Measurements from ENCODE around the gene CCL15.
"Not testable (repeated sequence)": the region's sequence is repeated elsewhere in the genome, so short reads cannot be mapped to it uniquely, and the experiment has no call there.

Gene CCL15, protein sequence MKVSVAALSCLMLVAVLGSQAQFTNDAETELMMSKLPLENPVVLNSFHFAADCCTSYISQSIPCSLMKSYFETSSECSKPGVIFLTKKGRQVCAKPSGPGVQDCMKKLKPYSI

DNA sequence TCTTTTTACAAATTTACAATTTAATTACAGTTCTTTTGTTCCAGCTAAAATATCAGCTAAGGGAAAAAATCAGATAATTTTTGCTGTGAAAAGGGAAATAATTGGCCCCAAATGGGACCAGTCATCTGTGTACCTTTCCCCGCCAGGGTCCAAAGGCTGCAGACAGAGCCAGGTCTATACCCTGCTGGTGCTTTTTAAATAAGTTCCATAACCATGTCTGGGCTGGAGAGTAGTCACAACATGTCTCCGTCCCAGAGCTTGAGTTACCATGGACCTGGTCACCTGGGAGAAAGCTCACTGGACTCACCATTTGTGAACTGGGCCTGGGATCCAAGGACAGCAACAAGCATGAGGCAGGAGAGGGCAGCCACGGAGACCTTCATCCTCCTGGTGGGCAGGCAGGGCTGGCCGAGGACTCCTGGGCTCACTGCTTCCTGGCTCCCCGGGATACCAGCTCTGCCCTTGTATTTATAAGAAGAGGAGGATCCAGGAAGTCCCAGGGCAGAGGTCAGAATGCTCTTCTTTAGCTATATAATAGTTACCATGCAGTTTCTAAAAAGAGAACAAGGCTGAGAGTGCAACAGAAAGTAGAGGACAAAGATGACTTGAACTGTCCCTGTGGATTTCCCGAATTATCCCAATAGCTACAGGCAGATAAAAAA, at the start of gene CCL15:
TSS of gene CCL15 (minus strand) at position 444 of the 662 bp plus-strand sequence. CDS start at position 383, 61 bp downstream.
- no peak for DNase-seq (ENCODE audit: low read depth)

DNA sequence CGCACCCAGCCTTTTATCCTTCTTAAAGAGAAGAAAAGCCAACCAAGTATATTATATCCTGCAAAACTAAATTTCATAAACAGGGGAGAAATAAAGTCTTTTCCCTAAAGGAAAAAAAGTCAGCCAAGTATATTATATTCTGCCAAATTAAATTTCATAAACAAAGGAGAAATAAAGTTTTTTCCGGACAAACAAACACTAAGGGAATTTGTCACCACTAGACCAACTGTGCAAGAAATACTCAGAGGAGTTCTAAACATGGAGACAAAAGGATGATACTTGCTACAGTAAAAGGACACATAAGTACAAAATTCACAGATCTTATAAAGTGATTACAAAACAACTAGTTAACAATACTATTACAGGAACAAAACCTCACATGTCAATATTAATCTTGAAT, 48.3 kb upstream of the CCL15 start:
- DNase-seq (ENCODE audit: low read depth): no peak

DNA sequence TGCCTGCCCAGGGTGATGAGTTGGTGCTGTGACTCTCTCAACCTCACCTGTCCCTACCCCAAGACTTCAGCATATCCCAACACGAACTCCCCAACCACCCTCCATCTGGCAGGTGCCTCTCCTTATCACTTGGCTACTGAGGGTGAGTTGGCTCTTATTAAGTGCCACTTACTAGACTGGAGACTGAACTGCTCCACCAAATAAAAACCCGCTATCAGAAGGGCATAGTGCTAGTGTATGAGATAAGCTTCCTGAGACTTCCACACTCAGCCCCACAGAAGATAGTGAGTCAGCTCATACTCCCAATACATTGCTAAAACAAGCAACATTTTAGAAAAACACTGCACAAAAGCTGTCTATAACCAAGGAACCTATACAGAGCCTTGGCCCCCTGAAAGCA, 46.7 kb upstream of the CCL15 start:
- DNase-seq (ENCODE audit: low read depth): no peak

DNA sequence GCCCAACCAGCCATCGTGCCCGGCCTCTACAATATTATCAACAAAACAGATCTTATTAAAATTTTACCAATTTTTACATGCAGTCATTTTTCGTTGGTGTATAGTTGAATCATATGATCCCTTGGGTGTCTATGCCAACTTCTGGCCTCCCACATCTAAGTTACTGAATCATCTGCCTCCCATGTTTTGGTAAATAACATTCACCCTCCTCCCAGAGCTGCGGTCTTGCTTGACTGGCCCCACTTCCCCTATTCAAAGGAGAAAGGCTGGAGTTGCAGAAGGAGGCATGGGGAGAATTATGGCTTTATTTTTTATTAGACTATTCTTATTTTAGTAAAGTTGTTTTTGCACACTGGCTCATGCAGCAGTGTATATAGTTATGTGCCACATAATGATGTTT, 34.9 kb upstream of the CCL15 start:
- DNase-seq (ENCODE audit: low read depth): no peak

DNA sequence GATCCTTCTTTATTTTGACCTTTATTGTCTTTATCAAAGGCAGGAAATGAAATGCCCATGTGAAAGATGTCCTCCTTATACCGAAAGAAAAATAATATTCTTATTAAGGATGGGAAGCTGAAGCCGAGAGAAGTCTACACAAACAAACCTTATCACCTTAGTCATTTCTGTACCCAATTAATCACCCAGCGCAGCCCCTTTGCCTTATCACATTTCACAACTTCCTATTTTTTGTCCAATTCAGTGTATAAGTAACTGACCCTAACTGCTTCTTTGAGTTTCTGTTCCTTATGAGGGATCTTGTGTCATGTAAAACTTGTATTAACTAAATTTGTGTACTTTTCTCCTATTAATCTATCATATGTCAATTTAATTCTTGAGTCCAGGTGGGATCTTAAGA, 32.8 kb upstream of the CCL15 start:
- DNase-seq (ENCODE audit: low read depth): no peak

DNA sequence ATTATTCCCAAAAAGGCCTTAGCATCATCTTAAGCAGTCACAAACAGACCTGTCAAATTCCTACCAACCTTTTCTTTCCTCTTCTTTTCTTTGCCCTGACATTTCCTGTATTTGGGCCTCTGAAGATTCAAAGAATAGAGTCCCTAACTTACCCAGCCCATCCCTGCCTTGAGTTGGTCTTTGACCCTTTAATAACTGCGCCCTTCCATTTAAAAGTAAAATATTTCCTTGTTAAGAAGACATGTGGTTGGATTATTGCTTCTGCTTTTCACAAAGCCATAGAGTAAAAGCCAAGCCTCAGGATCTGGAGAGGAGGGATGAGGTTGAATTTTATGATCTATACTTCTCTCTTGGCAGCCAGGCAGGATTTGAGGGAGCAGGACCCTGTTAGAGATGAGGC, 29.6 kb upstream of the CCL15 start:
- DNase-seq (ENCODE audit: low read depth): no peak

DNA sequence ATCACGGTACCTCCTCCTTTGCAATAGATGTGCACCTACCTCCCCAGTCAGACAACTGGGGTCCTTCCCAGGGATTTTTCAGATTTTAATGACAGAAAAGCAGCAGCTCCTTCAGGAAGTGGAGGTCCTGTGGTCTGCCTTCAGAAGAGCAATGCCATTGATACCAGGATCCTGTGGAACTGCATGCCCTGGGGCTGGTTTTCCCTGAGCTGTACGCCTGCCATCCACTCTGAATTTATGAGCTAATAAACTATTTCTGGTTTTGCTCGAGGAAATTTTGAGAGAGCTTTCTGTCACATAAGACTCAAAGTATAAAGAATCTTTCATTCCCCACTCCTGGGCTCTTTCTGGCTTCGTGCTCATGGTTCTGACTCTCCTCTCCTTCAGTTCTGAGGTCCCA, 26.4 kb upstream of the CCL15 start:
- no peak for DNase-seq (ENCODE audit: low read depth)

DNA sequence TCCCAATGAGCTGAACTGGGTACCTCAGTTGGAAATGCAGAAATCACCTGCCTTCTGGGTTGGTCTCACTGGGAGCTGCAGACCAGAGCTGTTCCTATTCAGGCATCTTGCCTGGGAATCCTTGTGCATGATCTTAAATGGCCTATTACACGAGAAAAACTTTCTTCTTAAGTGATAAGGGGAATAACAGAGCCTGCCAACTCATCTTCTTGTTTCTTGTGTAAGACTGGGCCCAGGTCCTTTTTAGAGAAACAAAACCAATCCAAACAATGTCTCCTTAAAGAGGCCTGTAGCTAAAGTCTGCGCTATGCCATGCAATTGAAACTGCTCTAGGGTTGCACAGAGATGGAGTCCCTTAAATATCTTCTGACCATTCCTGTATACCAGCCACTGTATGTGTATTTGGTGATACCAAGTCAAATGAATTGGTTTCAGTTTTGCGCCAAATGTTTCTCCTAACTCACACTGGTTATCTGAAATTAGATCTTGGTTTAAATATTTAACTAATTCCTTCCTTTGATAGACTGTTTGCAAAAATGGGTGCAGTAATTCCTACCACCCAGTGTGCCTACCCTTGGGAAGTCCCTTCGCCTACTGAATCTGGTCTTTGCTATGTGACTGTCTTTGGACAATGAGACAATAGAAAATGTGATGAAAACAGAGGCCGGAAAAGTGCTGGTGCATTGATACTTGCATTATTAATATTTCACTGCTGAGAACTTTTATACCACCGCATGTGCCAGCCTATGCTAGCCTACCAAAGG, 22.9 kb upstream of the CCL15 start:
- no peak for DNase-seq (ENCODE audit: low read depth)

DNA sequence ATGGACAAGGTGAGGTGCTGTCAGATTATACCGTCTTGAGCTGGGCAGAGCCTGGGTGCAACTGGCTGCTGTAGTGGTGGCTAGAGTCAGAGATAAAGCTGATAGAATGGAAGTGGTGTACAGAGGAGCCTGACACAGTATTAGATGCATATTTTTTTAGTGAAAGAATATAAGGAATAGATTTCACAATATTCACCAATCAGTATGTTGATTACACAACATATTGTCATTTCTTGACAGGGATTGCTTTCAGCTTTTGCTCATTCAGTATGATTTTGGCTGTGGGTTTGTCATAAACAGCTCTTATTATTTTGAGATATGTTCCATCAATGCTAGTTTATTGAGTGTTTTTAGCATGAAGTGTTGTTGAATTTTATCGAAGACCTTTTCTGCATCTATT, 18.1 kb upstream of the CCL15 start:
- DNase-seq (ENCODE audit: low read depth): no peak

DNA sequence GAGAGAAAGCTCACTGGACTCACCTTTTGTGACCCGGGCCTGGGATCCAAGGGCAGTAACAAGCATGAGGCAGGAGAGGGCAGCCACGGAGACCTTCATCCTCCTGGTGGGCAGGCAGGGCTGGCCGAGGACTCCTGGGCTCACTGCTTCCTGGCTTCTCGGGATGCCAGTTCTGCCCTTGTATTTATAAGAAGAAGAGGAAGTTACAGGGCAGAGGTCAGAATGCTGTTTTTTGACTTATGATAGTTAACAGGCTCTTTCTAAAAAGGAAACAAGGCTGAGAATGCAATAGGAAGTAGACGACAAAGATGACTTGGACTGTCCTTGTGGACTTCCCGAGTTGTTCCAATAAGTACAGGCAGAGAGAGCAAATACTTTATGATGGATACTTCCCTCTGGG, 16.4 kb upstream of the CCL15 start, which contains the start of gene CCL23:
TSS of gene CCL23 (minus strand) at position 174 of the 400 bp plus-strand sequence. CDS start at position 99, 75 bp downstream.
- no peak for DNase-seq (ENCODE audit: low read depth)

DNA sequence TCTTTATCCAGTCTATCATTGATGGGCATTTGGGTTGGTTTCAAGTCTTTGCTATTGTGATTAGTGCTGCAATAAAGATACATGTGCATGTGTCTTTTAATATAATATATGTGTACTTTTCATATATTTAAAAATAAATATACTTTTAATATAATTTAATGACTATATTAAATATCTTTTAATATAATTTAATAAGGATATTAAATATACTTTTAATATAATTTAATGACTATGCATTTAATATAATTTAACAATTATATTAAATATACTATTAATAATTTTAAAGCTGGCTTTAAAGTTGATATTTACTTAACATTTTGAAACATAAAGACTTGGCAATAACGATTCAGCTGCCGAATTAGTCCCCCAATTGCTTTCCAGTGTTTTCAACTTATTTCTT, 15.2 kb upstream of the CCL15 start:
- no peak for DNase-seq (ENCODE audit: low read depth)

DNA sequence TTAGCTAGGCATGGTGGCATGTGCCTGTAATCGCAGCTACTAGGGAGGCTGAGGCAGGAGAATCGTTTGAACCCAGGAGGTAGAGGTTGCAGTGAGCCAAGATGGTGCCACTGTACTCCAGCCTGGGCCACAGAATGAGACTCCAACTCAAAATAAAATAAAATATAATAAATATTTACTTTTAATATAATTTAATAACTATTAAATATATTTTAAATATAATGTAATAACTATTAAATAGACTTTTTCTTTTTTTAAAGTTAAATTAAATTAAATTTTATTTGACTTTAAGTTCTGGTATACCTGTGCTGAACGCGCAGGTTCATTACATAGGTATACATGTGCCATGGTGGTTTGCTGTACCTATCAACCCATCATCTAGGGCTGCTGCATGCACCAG, 14.5 kb upstream of the CCL15 start:
- not testable (repeated sequence) for DNase-seq (ENCODE audit: low read depth)

DNA sequence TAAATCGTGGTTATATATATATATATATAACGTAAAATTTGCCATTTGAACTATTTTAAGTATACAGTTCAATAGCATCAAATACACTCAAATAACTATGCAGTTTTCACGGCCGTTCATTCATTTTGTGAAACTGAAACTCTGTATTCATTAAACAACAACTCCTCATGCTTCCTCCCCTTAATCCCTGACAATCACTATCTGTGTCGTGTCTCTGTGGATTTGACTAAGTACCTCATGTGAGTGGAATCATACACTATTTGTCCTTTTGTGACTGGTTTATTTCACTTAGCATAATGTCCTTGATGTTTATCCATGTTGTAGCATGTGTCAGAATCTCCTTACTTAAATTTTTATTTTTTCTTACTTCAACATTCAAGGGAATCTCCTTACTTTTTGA, 13.6 kb upstream of the CCL15 start:
- DNase-seq (ENCODE audit: low read depth): no peak

DNA sequence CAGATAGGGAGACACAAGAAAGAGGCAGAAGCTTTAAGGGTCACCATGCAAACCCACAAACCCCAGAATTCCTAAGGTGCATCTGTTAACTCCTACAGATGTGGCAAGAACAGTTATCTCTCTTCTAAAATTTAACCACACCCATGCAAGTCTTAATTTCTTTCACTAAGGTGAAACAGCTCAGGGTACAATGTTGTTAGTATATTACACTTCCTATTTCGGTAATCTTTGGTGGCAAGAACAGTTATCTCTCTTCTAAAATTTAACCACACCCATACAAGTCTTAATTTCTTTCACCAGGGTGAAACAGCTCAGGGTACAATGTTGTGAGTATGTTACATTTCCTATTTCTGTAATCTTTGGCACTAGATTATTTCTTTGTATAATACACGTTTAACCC, 9.8 kb upstream of the CCL15 start:
- DNase-seq (ENCODE audit: low read depth): no peak

DNA sequence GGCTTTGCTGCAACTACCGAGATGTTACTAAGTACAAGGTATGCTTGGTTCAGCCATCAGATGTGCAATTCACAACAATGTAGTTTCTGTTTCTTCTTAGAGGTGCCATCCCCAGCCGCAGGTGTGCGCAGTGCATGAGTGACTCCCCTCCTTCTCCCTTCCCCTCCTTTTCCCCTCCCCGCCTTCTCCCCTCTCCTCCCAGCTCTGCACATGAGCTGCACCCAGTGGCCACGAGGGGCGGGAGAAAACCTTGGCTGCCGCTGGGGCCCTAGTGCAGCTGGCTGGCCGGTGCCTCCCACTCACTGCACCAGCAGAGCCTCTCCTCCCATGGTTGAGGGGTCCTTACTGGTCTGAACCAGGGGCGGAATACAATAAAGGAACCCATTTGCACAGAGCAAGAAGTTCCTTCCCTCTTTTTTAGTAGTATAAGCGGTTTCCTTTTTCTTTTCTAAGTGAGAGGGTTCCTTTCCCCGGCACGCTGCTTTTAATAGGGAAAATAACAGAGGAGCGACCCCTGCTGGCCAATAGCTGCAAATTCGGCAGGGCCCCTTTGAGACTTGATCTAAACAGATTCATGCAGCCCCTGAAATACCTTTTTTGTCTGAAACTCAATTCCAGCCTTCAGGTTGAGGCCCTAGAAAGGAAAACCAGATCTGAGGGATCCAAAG, 7.8 kb upstream of the CCL15 start:
- DNase-seq (ENCODE audit: low read depth): no peak

DNA sequence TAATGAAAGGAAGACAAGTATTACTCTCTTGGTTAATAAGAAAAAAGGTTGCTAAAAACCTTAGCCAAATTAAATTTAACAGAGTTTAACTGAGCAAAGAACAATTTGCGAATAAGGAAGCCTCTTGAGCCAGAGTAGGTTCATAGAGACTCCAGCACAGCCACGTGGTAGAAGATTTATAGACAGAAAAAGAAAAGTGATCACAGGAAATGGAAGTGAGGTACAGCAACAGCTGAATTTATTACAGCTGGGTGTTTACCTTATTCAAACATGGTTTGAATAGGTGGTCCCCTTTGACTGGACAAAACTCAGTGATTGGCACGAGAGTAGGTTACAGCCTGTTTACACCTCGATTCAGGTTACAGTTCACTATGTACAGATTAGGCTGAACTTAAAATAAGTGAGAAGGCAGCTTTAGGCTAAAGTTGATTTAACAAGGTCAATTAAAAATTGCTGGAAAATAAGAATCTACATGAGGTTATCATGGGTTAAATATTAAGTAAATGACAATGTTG, 3.3 kb upstream of the CCL15 start:
- no peak for DNase-seq (ENCODE audit: low read depth)

DNA sequence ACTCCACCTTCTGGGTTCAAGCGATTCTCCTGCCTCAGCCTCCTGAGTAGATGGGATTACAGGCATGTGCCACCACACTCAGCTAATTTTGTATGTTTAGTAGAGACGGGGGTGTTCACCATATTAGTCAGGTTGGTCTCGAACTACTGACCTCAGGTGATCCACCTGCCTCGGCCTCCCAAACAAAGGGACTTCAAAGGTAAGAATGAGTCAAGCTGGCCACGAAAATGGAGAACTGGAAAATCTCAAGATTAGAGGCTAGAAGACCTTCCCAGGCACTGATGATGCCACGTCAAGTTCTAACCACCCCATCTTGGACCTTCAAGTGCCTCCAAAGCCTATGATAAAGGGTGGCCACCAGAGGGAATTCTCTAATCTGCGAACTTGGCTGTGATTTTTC, 1.3 kb upstream of the CCL15 start:
- no peak for DNase-seq (ENCODE audit: low read depth)

DNA sequence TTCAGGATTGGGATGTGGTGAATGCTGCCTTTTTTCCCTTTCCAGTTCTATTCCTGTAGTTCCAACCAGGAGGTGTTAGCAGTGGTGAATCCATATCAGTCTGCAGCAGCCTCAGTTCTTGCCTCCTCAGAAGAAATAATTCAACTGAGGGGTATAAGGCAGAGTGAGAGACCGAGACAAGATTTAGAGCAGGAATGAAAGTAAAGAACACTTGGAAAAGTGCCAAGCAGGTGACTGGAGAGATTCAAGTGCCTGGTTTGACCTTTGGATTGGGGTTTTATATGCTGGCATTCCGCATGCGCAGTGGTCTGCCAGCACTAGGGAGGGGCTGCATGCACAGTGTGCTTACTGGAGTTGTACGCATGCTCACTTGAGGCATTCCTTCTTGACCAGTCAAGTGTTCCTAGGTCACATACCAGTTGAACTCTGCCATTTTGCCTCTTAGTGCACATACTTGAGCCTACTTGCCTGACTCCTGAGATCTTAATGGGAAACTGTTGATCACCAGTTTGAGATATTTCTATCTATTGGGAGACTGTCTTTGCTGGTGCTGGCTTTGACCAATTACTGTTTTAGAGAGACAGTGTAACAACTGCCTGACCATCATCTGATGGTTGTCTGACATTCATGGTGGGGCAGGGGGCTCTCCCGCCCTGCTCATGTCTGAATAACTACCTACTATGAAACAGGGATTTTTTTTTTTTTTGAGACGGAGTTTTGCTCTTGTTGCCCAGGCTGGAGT, 680 bp upstream of the CCL15 start:
- no peak for DNase-seq (ENCODE audit: low read depth)

DNA sequence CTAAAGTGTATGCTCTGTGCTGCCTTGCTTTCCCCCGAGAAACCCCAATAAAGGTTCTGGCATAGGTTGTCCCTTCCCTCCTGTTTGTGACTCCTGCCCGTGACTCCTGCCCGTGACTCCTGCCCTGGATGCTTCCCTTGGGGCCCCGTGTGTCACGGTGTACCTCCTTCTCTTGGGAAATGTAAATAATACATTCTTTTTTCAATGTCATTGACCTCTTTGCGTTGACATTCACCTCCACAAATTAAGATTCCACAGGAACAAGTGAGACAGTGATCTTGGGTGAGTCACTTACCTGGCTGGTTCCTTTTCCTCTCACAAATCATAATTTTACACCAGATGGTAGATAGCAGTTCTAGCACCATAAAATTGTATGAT, 632 bp downstream of the CCL15 start:
- no peak for DNase-seq (ENCODE audit: low read depth)

DNA sequence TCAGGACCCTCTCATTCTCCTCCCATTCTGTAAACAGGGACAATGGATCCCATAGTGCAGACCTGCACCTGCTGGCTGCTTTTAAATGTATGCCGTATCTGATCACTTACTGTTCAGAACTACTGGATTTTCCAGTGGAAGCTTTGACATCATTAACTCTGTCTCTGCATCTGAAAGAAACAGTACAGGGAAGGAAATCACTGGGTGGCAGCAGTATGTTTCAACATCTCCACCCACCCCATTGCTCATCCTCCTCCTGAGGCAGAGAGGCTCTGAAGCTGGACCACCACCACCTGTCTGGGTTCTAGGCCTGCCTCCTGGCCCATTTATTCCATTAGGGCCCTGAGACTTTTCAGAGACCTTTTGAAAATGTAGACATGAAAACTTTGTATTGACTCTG, 2.6 kb downstream of the CCL15 start:
- no peak for DNase-seq (ENCODE audit: low read depth)

DNA sequence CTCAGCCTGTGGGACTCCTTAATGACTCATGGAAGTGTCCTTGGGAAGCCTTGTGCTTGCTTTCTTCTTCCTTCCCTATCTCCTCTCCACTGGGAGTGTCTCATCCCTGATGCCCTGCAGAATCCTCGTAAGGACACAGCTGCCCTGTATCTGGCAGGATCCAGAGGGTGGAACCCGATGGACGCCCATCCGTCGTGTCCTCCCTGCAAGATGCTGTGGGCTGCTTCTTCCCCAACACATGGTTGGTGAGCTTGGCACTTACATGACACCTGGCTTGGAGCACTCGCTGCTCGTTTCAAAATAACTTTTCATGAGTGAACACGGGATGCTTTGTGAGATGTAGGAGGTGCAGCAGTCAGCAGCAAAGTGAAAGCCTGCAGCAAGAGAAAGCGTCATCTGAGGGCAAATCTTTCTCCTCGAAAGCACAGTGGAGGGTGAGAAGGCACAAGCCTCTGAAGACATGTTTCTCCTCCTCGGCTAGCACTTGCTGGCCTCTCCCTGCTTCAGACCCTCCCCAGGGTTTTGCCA, 3.3 kb downstream of the CCL15 start:
- DNase-seq (ENCODE audit: low read depth): no peak

DNA sequence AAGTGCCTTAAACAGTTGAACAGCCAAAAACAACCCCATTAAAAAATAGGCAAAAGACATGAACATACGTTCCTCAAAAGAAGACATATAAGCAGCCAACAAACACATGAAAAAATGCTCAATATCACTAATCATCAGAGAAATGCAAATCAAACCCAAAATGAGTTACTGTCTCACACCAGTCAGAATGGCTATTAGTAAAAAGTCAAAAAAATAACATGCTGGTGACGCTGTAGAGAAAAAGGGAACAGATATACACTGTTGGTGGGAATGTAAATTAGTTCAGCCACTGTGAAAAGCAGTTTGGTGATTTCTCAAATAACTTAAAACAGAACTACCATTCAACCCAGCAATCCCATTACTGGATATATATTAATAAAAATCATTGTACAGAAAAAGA, 6.0 kb downstream of the CCL15 start:
- DNase-seq (ENCODE audit: low read depth): not testable (repeated sequence)
